ENCODE data around the gene OR4D6. TPM values are rescaled to one million over a fixed set of nuclear protein-coding genes. Genes with fewer than 3 reads are reported as not detected.
"Not testable (repeated sequence)": the region's sequence is repeated elsewhere in the genome, so short reads cannot be mapped to it uniquely, and the experiment has no call there.

OR4D6 gene
- total RNA-seq, 4 donors from 2014 or later = not detected

DNA sequence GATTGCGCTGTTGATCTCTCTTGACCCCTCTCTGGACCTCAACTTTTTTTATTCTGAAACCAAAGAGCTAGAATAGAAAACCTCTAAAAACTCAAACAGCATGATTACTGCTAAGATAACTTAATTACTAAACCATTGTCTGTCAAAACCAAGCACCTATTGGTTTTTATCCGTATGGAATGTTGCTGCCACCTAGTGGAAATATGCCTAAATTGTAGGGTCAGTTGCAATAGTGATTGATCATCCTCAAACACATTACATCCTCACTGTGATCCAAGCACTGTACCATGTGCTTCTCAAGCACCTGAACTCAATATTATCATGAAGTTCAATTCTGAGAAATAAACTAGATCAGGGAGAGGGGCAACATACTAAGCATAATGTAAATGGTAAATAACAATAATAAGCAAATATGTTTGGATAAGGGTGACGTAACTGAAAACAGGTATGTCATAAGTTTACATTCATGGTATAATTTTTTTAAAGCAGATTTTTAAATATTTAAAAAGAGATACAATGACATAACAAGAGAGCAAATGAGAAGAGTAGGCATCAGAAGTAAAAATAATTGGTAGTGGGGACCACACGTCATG, 26.7 kb upstream of the OR4D6 start:
- intact Hi-C loops (cut with DNase I; ENCODE audit: low total_unique reads) = no loop called here
- Histone ChIP-seq H3K27ac (no peak overlapping the region), H3K4me1 (no peaks in the 10 kb centered on the region), H3K9me3 (no peaks in the 10 kb centered on the region), H3K36me3 (no peaks in the 10 kb centered on the region), H3K4me3 (no peak overlapping the region), H3K27me3 (no peaks in the 10 kb centered on the region)
- no peak for DNase-seq
- TF ChIP-seq POLR2A (IDR thresholded peaks at IDR 0.05) = no peak
- TF ChIP-seq, protein P1, sequence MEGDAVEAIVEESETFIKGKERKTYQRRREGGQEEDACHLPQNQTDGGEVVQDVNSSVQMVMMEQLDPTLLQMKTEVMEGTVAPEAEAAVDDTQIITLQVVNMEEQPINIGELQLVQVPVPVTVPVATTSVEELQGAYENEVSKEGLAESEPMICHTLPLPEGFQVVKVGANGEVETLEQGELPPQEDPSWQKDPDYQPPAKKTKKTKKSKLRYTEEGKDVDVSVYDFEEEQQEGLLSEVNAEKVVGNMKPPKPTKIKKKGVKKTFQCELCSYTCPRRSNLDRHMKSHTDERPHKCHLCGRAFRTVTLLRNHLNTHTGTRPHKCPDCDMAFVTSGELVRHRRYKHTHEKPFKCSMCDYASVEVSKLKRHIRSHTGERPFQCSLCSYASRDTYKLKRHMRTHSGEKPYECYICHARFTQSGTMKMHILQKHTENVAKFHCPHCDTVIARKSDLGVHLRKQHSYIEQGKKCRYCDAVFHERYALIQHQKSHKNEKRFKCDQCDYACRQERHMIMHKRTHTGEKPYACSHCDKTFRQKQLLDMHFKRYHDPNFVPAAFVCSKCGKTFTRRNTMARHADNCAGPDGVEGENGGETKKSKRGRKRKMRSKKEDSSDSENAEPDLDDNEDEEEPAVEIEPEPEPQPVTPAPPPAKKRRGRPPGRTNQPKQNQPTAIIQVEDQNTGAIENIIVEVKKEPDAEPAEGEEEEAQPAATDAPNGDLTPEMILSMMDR (IDR thresholded peaks at IDR 0.05) = peak; percentile 26 to 51 (median 40)

DNA sequence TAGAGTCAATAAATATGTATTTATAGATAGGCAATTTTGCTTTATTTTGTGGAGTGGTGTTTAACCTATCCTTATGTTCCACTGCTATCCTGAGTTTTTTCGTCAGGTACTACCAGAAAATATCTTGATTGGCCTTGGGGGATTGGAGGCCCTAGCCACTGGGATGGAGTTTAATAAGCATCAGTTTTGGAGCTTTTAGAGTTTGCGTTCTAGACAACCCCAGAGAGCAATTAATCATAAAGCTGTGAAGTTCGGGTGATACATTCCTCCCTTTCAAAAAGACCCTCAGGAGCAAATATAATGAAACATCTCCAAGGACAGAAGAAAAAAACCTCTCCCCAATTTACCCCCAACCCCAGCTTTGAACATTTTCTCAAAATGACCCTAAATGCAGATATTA, 20.6 kb upstream of the OR4D6 start, which contains the start of gene OR5A1:
OR5A1 (plus strand) TSS at position 301 of the 400 bp plus-strand sequence. CDS start 6,700 bp downstream, outside the sequence.
- no peak within 1 kb of the TSS for H3K4me3 ChIP-seq
- intact Hi-C loops (cut with DNase I; ENCODE audit: low total_unique reads) = no loop called here

DNA sequence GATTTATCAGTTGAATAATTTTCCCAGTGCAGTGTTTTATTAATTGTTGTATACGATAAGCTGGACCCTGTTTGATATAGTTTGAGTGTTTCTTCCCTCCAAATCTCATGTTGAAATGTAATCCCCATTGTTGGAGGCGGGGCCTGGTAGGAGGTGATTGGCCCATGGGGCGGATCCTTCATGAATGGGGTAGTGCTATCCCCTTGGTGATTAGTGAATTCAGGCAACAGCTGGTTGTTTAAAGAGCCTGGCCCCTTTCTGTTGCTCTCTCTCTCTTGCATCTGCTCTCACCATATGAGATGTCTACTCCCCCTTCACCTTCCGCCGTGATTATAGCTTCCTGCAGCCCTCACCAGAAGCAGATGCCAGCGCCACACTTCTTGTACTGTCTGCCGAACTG, 19.0 kb upstream of the OR4D6 start:
- Histone ChIP-seq H3K36me3 (no peaks in the 10 kb centered on the region), H3K4me1 (no peaks in the 10 kb centered on the region), H3K9me3 (no peaks in the 10 kb centered on the region), H3K27me3 (no peaks in the 10 kb centered on the region), H3K27ac (no peak overlapping the region), H3K4me3 (no peak overlapping the region)
- intact Hi-C loops (cut with DNase I; ENCODE audit: low total_unique reads) = no loop called here
- DNase-seq = no peak
- TF ChIP-seq, protein P1 (IDR thresholded peaks at IDR 0.05) = no peak
- TF ChIP-seq POLR2A (IDR thresholded peaks at IDR 0.05) = no peak

More for the DNA sequence above, 20.6 kb upstream of the OR4D6 start, which contains the start of gene OR5A1:
- Histone ChIP-seq H3K36me3 (no peaks in the 10 kb centered on the region), H3K27me3 (no peaks in the 10 kb centered on the region), H3K4me1 (no peaks in the 10 kb centered on the region), H3K9me3 (no peaks in the 10 kb centered on the region), H3K27ac (no peak within 1 kb of the TSS)
- DNase-seq = no peak
- no peak for TF ChIP-seq POLR2A (IDR thresholded peaks at IDR 0.05)
- TF ChIP-seq, protein P1 (IDR thresholded peaks at IDR 0.05) = no peak

DNA sequence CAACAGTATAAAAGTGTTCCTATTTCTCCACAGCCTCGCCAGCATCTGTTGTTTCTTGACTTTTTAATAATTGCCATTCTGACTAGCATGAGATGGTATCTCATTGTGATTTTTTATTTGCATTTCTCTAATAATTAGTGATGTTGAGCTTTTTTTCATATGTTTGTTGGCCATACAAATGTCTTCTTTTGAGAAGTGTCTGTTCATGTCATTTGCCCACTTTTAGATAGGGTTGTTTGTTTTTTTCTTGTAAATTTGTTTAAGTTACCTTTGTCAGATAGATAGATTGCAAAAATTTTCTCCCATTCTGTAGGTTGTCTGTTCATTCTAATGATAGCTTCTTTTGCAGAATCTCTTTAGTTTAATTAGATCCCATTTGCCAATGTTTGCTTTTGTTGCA, 11.1 kb upstream of the OR4D6 start:
- H3K36me3 ChIP-seq; H3K27ac ChIP-seq; H3K9me3 ChIP-seq; DNase-seq; intact Hi-C loops (cut with DNase I; ENCODE audit: low total_unique reads); H3K27me3 ChIP-seq; H3K4me1 ChIP-seq; H3K4me3 ChIP-seq: not testable (repeated sequence)

DNA sequence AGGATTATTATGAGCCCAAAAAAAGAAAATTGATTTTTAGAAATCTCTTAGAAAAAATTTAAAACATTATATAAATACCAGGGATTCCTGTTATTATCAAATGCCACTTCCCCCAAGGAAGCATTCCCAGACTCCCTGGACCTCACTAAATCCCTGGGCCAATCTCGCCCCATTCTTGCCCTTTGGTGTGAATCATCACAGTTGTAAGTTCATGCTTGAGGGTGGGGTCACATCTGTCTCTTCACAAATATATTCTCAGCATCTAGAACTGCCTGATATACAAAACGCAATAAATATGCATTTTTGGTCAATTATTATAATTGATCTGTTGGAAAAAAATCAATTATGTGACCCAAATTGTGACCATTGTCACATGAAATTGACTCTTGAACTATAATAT, 8.3 kb upstream of the OR4D6 start:
- no peak overlapping the region for H3K27ac ChIP-seq
- TF ChIP-seq, protein P1 (IDR thresholded peaks at IDR 0.05) = no peak
- TF ChIP-seq POLR2A (IDR thresholded peaks at IDR 0.05) = no peak
- intact Hi-C loops (cut with DNase I; ENCODE audit: low total_unique reads) = no loop called here

DNA sequence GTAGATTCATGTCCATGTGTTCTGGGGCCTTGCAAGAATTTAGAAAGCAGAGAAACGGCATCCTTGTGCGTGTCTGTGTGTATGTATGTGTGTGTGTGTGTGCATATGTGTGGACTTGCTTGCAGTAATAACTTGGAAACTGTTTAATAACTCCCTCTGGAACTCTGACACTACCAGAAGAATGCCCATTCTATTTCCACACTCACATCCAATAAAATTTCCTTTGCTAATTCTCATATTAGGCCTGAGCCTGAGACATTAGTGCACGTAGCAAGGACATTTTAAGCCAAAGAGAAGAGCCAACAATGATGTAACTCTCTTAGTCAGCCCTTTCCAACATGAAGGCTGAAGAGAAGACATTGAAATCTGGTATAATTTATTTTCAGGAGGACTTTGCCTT, 3.2 kb downstream of the OR4D6 start:
- intact Hi-C loops (cut with DNase I; ENCODE audit: low total_unique reads) = no loop called here
- no peak for DNase-seq
- no peaks in the 10 kb centered on the region for H3K4me1 ChIP-seq
- no peaks in the 10 kb centered on the region for H3K27me3 ChIP-seq
- TF ChIP-seq POLR2A (IDR thresholded peaks at IDR 0.05) = no peak
- TF ChIP-seq, protein P1 (IDR thresholded peaks at IDR 0.05) = no peak
- no peaks in the 10 kb centered on the region for H3K9me3 ChIP-seq
- no peak overlapping the region for H3K27ac ChIP-seq
- no peak overlapping the region for H3K4me3 ChIP-seq
- H3K36me3 ChIP-seq = no peaks in the 10 kb centered on the region

More for the DNA sequence above, 8.3 kb upstream of the OR4D6 start:
- DNase-seq = no peak
- no peaks in the 10 kb centered on the region for H3K27me3 ChIP-seq
- no peak overlapping the region for H3K4me3 ChIP-seq
- no peaks in the 10 kb centered on the region for H3K36me3 ChIP-seq
- no peaks in the 10 kb centered on the region for H3K9me3 ChIP-seq
- H3K4me1 ChIP-seq = no peaks in the 10 kb centered on the region

All from uterus (tissue), 4 donors.